G401.6 (cell line): ENCODE measurements around the gene NID1.
"Not testable (repeated sequence)": the region's sequence is repeated elsewhere in the genome, so short reads cannot be mapped to it uniquely, and the experiment has no call there.

Source experiments
- FAIRE-seq: peaks from 2 replicates; lab custom pipeline; 2012; peaks lifted over from hg19 to GRCh38; lab: Jason Lieb, UNC

Gene NID1

DNA sequence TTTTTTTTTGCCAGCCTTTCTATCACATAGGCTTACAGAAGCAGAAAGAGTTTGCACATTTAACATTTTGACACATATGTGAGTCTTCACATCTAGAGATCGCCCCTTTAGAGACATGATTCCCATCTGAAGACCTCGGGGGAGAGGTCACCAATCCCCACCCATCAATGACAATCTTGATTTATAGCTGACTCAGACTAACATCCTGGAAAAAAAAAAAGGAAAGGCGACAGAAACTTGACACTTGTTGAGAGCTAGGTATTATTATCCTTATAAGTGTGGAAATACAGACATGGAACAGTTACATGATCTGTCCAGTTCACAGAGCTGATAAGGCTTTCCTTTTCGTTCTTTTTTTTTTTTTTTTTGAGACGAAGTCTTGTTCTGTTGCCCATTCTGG, 28.0 kb upstream of the NID1 start:
- no peak for FAIRE-seq

- no peak for FAIRE-seq
These were observed 27.0 kb upstream of the NID1 start for GRCh38 chr1:236091933-236092318.

GRCh38 chr1:236090741-236091147, 25.9 kb upstream of the NID1 start:
- FAIRE-seq = no peak

DNA sequence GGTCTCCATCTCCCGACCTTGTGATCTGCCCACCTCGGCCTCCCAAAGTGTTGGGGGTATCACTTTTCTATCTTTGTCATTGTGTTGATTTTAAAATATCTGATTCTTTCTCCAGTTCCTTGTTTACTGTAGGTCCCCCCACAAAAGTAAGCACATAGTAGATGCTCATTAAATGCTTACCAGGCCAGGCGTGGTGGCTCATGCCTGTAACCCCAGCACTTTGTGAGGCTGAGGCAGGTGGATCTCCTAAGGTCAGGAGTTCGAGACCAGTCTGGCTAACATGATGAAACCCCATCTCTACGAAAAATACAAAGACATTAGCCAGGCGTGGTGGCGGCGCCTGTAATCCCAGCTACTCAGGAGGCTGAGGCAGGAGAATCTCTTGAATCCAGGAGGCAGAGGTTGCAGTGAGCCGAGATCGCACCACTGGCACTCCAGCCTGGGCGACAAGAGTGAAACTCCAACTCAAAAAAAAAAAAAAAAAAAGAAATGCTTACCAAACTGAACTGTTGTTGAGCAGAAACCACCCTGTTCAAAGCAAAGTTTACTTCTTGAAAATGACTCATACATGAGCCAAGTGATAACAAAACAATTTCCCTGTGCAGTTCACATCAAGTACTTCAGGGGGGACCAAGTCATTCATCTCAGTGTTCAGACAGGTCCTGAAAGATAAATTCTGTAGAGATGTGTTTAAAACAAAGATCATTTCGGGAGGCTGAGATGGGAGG, 24.3 kb upstream of the NID1 start:
- FAIRE-seq = no peak

- FAIRE-seq = no peak
These were observed 21.6 kb upstream of the NID1 start for GRCh38 chr1:236086537-236086936.

GRCh38 chr1:236085545-236086159, 20.8 kb upstream of the NID1 start:
- no peak for FAIRE-seq

GRCh38 chr1:236084386-236084730, 19.5 kb upstream of the NID1 start:
- FAIRE-seq = no peak

- FAIRE-seq = no peak
These were observed 18.9 kb upstream of the NID1 start for GRCh38 chr1:236083650-236084385.

- FAIRE-seq = no peak
These were observed 17.6 kb upstream of the NID1 start for GRCh38 chr1:236082526-236082925.

DNA sequence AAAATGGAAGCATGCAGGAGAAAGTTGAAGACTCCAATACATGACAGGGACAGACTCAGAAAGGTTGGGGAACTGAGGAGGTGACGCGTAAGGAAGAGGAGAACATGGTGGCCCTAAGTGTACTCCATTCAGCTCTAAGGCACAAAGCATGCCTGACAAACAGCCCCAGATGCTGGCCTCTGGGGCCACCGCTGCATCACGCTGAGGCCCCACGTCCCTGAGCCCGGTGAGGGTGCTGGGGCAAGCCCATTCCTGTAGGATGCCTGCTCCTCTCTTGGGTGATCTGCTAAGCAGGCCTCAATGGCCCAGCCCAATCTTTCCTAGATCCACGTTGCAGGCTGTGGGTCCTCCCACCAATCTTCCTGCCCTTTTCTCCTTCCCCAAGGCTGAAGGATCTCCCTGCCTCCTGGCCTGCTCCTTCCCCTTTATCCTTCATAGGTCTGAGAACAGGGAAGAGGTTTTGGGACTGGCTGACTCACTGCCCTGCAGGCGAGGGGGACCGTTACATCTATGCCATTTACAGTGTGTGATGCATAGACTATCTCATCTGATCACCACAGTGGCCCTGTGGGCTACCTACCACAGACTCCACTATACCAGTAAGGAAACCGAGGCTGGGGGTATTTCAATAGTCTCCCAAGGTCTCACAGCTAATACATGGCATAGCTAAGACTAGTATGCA, 16.8 kb upstream of the NID1 start:
- FAIRE-seq = no peak

DNA sequence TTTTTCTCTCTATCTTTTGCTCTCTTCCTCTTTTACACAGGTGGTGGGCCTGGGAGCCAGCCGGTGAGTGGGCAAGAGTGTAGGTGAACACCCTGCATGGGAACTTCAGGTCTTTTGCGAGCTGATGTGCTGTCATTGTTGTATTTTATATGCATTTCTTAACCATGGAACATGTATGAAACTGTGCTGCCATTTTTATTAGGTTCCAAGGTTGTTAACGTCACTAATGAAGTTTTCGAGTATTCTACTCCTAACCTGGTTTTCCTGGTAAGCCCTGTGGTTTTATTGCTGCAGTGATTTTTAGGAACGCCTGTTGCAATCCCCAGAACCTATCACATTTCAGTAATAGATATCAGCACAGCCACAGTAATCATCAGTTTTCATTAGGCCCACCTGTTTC, 14.8 kb upstream of the NID1 start:
- FAIRE-seq = no peak

- no peak for FAIRE-seq
These were observed 14.1 kb upstream of the NID1 start for GRCh38 chr1:236078993-236079392.

GRCh38 chr1:236078077-236078476, 13.2 kb upstream of the NID1 start:
- FAIRE-seq = not testable (repeated sequence)

DNA sequence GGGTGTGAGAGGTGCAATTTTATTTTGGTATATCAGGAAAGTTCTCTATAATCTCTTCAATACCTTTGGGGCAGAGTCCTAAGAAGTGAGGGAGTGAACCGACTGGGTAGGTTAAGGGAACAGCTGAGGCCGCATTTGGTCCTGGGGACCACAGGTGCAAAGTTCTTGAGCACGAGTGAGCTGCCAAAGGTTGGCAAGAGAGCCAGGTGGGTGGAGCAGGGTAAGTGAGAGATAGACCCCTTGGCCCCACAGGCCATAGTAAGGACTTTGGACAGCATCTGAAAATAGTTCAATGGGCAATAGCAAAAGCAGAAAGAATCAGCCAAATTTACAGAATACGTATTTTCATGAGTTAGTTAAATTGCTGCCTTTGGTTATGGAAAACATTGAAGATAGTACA, 11.0 kb upstream of the NID1 start:
- FAIRE-seq = no peak

DNA sequence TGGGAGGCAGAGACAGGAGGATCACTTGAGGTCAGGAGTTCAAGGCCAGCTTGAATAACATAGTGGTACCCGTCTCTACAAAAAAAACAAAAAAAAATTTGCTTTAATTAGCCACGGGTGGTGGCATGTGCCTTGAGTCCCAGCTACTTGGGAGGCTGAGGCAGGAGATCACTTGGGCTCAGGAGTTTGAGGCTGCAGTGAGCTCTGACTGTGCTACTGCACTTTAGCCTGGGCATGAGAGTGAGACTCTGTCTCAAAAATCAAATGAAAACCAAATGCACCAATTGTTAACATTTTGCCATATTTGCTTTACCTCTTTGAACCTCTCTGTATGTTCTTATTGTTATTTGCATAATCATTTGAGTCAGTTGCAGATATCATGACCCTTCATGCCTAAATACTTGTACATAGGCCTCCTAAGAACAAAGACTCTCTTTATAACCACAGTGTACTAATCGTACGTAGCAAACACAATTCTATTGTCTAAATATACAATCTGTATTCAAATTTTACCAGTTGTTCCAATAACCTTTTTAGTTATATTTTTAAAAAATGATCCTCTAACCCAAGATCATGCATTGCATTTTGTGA, 8.5 kb upstream of the NID1 start:
- no peak for FAIRE-seq

DNA sequence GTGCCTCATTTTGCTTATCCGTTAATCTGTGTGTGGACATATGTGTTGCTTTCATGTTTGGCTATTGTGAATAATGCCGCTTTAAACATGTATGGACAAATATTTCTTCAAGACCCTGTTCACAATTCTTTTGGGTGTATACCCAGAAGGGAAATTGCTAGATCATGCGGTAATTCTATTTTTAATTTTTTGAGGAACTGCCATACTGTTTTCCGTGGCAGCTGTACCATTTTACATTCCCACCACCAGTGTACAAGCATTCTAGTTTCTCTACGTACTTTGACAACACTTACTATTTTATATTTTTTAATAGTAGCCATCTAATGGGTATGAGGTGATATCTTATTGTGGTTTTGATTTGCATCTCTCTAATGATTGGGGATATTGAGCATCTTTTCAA, 7.1 kb upstream of the NID1 start:
- no peak for FAIRE-seq

GRCh38 chr1:236070753-236071152, 5.9 kb upstream of the NID1 start:
- FAIRE-seq = no peak

DNA sequence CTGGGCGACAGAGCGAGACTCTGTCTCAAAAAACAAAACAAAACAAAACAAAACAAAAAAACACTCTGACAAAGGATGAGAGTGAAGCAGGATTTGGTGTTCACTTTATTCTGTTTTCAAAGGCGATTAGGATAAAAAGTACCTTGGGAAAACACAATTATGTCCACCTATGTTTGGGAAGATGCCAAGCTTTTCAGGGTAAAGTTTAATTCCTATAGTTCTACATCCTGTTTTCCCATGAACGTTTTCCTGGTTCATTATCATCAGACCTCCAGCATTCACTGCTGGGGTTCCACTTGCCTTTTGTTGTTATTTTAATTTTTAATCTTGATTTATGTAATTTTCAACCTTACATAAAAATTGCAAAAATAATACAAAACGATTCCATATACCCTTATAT, 4.9 kb upstream of the NID1 start:
- FAIRE-seq = no peak

- no peak for FAIRE-seq
These were observed 3.1 kb upstream of the NID1 start for GRCh38 chr1:236067854-236068454.

DNA sequence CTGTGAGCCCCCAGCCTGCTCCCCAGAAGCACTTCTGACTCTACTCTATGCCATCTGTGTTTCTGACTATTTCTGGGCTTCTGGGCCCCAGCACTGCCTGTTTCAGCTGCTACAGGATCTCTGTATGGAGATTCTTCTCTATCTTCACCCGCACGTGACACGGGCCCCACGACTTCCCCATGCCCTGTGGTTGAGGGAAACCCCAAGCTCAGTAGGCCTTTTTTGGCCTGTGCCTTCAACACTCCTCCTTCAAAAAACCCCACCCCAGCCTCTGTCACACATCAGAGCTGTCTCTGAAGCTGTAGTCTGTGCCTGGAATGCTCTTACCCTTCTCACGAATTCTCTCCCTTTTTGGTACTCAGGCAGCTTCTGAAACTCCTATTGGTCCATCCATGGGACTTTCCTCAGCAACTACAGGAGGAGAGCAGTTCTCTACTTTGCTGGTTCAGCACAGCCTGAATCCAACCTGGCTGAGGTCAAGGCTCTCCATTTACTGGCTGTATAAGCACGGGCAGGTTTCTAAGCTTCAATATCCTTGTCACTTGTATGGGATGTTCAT, 2.0 kb upstream of the NID1 start:
- FAIRE-seq = no peak

GRCh38 chr1:236066054-236066453, 1.2 kb upstream of the NID1 start:
- no peak for FAIRE-seq

DNA sequence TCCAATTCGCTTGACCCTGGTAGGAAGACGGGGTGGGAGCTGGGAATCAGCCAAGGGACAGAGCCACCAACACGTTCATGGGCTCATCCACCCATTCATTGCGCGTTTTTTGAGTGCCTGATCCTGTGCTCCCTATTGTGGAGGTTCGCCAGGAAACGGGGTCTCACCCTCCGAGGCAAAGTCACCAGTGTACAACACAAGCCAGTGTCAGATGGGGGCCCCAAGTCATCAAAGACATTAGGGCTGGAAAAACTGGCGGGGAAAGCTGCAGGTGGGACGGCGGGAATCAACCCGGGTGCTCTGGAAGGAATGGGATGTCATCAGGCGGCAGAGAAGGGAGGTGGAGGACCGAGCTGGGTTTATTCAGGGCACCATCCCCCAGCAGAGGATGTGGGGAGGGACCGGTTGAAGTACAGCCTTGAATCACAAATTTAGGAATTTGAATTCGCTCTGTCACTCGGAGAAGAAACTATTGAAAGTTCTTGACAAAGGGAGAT, 667 bp upstream of the NID1 start:
- FAIRE-seq = no peak
